Heart left ventricle (tissue), 13 donors: ENCODE results near the gene SLC5A2.

Experiments used
- POLR2A ChIP-seq, 2 donors: fragments of 450-650 bp; IDR thresholded peaks; one replicate each; pipeline ENCODE4 v1.6.1; 2017; ENCODE audit warnings: antibody characterized with exemption in 2 of 2, mild to moderate bottlenecking in 2 of 2, moderate library complexity in 2 of 2
- TF ChIP-seq, protein P1 (sequence below), 12 donors: fragments of 200-600 bp; sonication (generic) in 4 of 12; IDR thresholded peaks; one replicate each; pipeline versions ENCODE4 v1.5.0 to v1.8.0; 2018 to 2022; ENCODE audit warnings: antibody characterized with exemption in 12 of 12, mild to moderate bottlenecking in 5 of 12
- donor health status: ischemic (EF 13 %, LVEDD 7.1; RV severe dilation, severe dysfunction).
- donor health status: DM: no; HTN: yes; CAD: no.
- donor health status: DM: no; HTN: no; CAD: no.
- donor health status: ischemic (EF 25% LVEDD 6.9; RV normal size, moderate dysfunction).
- donor health status: ischemic (EF 25% LVEDD 5.7; RV mildly dilated, moderate dysfunction).
- donor health status: ischemic (EF 35%, LVEDD 5.7; RV mildly dilated, moderate dysfunction).
- donor health status: nonischemic (EF 11% LVEDD 7.7; RV severe dilation, severe dysfunction).
- donor health status: DM: yes; HTN: yes; CAD: no.
- donor health status: PGD.
- donor health status: ischemic (EF 29% LVEDD 5.4; RV normal size, mild dysfunction).
- donor health status: nonischemic (EF 23%, LVEDD 6.1; RV moderate dilation, normal function).

DNA sequence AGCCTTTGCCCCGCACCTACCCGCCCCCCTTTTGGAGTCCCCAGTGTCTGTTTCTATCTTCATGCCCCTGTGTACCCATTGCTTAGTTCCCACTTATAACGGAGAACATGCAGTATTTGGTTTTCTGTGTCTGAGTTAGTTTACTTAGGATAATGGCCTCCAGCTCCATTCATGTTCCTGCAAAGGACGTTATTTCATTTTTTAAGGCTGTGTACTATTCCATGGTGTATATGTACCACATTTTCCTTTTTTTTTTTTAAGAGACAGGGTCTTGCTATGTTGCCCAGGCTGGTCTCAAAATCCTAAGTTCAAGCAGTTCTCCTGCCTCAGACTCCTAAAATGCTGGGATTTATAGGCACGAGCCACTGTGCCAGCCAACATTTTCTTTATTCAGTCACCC is 15.1 kb upstream of the SLC5A2 start:
- TF ChIP-seq, protein P1, sequence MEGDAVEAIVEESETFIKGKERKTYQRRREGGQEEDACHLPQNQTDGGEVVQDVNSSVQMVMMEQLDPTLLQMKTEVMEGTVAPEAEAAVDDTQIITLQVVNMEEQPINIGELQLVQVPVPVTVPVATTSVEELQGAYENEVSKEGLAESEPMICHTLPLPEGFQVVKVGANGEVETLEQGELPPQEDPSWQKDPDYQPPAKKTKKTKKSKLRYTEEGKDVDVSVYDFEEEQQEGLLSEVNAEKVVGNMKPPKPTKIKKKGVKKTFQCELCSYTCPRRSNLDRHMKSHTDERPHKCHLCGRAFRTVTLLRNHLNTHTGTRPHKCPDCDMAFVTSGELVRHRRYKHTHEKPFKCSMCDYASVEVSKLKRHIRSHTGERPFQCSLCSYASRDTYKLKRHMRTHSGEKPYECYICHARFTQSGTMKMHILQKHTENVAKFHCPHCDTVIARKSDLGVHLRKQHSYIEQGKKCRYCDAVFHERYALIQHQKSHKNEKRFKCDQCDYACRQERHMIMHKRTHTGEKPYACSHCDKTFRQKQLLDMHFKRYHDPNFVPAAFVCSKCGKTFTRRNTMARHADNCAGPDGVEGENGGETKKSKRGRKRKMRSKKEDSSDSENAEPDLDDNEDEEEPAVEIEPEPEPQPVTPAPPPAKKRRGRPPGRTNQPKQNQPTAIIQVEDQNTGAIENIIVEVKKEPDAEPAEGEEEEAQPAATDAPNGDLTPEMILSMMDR (IDR thresholded peaks at IDR 0.05): no peak
- no peak for TF ChIP-seq POLR2A (IDR thresholded peaks at IDR 0.05)
